Measurements from ENCODE around the gene TP73.

The TP73 gene

GRCh38 chr1:3663999-3664699, 11.8 kb downstream of the TP73 start:
- Mint-ChIP-seq H3K9me3 (no peaks in the 10 kb centered on the region), H3K4me3 (no peak overlapping the region), H3K27ac (no peak overlapping the region), H3K4me1 (ENCODE audit: low read depth) (no peaks in the 10 kb centered on the region), H3K27me3 (ENCODE audit: low read depth) (peaks cover 2% of the 10 kb centered on the region), H3K36me3 (ENCODE audit: low read depth) (no peaks in the 10 kb centered on the region)

- H3K4me1 Mint-ChIP-seq (ENCODE audit: low read depth): no peaks in the 10 kb centered on the region
- no peak overlapping the region for H3K4me3 Mint-ChIP-seq
- no peaks in the 10 kb centered on the region for H3K27me3 Mint-ChIP-seq (ENCODE audit: low read depth)
- no peak overlapping the region for H3K27ac Mint-ChIP-seq
- no peaks in the 10 kb centered on the region for H3K9me3 Mint-ChIP-seq
- no peaks in the 10 kb centered on the region for H3K36me3 Mint-ChIP-seq (ENCODE audit: low read depth)
Observed at GRCh38 chr1:3664700-3665375, 12.5 kb downstream of the TP73 start.

DNA sequence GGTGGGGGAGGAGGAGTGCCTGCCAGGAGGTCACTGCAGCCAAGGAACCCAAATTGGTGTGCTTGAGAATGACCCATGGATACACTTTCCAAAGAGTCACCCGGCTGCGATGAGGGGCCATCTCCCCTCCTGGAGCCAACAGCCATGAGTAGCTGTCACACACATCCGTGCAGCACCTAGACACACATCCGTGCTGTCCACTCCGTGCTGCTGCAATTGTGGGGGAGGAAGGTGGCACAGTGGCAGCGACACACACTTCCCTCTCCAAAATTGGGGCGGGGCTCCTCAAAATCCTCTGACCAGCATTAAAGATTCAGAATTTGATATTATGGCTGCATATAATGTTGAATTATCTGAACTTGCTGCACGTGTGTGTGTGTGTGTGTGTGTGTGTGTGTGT, 15.8 kb downstream of the TP73 start:
- no peak overlapping the region for H3K4me3 Mint-ChIP-seq
- no peaks in the 10 kb centered on the region for H3K9me3 Mint-ChIP-seq
- no peaks in the 10 kb centered on the region for H3K36me3 Mint-ChIP-seq (ENCODE audit: low read depth)
- no peaks in the 10 kb centered on the region for H3K4me1 Mint-ChIP-seq (ENCODE audit: low read depth)
- H3K27me3 Mint-ChIP-seq (ENCODE audit: low read depth): no peaks in the 10 kb centered on the region
- no peak overlapping the region for H3K27ac Mint-ChIP-seq

DNA sequence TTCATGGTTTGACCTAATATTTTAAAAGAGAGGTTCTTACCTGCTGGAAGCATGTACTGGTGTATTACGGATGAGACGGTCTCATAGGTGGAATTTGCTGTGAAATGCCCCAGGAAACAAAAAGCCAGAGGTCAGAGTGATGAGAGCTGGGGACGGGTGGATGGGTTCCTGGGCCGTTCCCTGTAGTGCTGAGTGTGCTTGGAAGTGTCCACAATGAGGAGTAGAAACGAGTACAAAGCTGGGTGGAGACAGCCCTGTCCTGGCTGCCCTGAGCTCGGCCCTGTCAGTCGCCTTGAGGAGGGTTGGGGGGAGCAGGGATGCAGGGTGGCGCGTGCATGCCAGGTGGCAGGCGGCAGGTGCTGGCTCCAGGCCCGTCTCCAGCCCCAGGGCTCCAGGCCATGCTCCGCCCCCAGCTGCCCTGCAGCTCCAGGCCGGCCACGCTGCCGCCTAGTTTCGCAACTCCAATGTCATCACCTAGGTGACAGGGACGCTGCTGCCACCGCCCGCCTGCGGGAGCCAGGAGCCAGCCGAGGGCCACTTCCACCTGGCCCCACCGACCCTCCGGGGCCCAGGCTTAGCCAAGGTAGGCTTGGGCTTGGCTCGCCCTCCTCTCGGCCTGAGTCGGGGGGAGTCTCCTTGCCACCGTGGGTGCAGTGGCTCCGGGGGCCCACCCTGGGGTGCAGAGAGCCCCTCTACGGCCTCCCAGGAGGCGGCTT, 16.4 kb downstream of the TP73 start:
- no peak overlapping the region for H3K4me3 Mint-ChIP-seq
- H3K4me1 Mint-ChIP-seq (ENCODE audit: low read depth): peaks cover 3% of the 10 kb centered on the region
- no peaks in the 10 kb centered on the region for H3K27me3 Mint-ChIP-seq (ENCODE audit: low read depth)
- H3K9me3 Mint-ChIP-seq: no peaks in the 10 kb centered on the region
- no peak overlapping the region for H3K27ac Mint-ChIP-seq
- H3K36me3 Mint-ChIP-seq (ENCODE audit: low read depth): no peaks in the 10 kb centered on the region

GRCh38 chr1:3669421-3669821, 17.1 kb downstream of the TP73 start:
- Mint-ChIP-seq H3K4me3 (no peak overlapping the region), H3K36me3 (ENCODE audit: low read depth) (no peaks in the 10 kb centered on the region)

DNA sequence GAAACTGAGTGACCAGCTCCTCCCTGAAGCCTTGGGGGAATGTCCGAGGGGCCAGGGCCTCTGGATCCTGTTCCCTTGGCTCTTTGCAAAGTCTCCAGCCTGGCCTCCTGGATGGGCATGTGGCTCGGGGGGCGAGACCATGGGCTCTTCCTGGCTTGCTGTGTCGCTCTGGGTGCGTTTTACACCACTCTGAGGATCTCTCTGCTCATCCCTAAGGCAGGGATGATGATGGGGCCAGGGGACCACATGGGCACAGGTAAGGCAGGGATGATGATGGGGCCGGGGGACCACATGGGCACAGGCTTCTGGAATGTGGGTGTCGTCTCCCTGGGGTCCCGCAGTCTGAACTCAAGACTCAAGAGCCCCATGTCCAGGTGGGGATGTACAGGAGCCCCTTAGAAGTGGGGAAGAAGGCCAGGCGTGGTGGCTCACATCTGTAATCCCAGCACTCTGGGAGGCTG, 17.7 kb downstream of the TP73 start:
- H3K36me3 Mint-ChIP-seq (ENCODE audit: low read depth): no peaks in the 10 kb centered on the region
- H3K27me3 Mint-ChIP-seq (ENCODE audit: low read depth): no peaks in the 10 kb centered on the region
- no peaks in the 10 kb centered on the region for H3K9me3 Mint-ChIP-seq
- no peak overlapping the region for H3K4me3 Mint-ChIP-seq
- no peak overlapping the region for H3K27ac Mint-ChIP-seq
- peaks cover 3% of the 10 kb centered on the region for H3K4me1 Mint-ChIP-seq (ENCODE audit: low read depth)

More at GRCh38 chr1:3669421-3669821, 17.1 kb downstream of the TP73 start:
- Mint-ChIP-seq H3K27ac (no peak overlapping the region), H3K4me1 (ENCODE audit: low read depth) (peaks cover 3% of the 10 kb centered on the region), H3K27me3 (ENCODE audit: low read depth) (no peaks in the 10 kb centered on the region), H3K9me3 (no peaks in the 10 kb centered on the region)

DNA sequence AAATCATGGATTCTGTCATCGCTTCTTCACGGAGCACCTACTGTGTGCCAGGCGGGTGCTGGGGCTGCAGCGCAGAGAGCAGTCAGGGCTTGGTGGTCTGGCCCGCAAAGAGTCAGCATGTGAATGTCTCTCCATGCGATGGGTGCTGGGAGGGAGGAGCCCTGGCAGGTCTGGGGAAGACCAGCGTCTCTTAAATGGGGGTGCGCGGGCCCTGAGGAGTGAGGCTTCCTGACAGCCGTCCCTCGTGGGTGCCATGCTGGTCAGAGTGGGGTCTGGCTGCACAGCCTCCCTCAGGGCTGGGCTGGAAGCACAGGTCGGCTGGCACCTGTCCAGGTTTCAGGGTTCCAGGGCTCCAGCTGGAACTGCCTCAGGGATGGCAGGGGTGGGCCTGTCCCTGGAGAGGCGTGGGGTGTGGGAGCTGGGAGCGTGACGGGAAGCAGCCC, 18.5 kb downstream of the TP73 start:
- Mint-ChIP-seq H3K27me3 (ENCODE audit: low read depth) (no peaks in the 10 kb centered on the region), H3K4me3 (no peak overlapping the region), H3K36me3 (ENCODE audit: low read depth) (no peaks in the 10 kb centered on the region), H3K4me1 (ENCODE audit: low read depth) (peaks cover 3% of the 10 kb centered on the region), H3K9me3 (no peaks in the 10 kb centered on the region), H3K27ac (no peak overlapping the region)

- Mint-ChIP-seq H3K27me3 (ENCODE audit: low read depth) (no peaks in the 10 kb centered on the region), H3K27ac (no peak overlapping the region), H3K9me3 (no peaks in the 10 kb centered on the region), H3K4me3 (no peak overlapping the region), H3K4me1 (ENCODE audit: low read depth) (peaks cover 3% of the 10 kb centered on the region), H3K36me3 (ENCODE audit: low read depth) (no peaks in the 10 kb centered on the region)
Observed at GRCh38 chr1:3671371-3672180, 19.3 kb downstream of the TP73 start.

DNA sequence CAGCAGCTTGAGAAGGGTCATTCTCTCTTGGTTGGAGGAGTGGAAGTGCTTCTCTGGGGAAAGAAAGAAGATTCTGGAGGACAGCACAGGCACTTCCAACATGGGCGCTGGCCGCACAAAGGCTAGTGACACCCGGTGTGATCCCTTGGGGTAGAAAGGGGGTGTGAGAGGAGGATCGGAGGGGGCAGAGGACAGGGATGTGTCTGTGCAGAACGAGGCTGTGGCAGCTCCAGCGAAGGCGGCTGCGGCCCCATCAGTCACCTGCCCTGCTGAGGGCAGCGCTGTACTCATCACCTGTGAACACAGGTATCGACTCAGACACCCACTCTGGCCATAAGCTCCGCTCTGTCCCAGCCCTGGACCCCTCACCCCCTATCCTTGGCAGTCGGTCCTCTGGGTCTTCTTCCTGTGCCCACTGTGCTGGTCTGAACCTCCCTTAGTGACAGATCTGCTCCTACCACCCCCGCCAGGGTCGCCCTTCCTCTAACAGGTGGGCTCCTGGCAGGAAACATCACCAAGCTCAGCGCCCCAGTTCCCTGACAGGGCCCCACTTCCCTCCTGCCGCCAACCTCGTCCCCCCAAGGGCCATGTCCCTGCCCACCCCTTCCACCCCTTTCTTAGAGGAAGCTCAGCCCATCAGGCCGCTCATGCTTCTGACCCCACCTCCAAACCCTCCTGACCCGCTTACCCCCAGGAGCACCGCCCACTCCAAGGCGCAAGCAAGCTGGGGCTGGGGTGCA, 20.1 kb downstream of the TP73 start:
- Mint-ChIP-seq H3K4me3 (no peak overlapping the region), H3K27ac (no peak overlapping the region), H3K36me3 (ENCODE audit: low read depth) (no peaks in the 10 kb centered on the region), H3K4me1 (ENCODE audit: low read depth) (peaks cover 3% of the 10 kb centered on the region), H3K27me3 (ENCODE audit: low read depth) (no peaks in the 10 kb centered on the region), H3K9me3 (no peaks in the 10 kb centered on the region)

GRCh38 chr1:3672971-3673361, 20.6 kb downstream of the TP73 start:
- H3K27ac Mint-ChIP-seq: no peak overlapping the region
- no peaks in the 10 kb centered on the region for H3K36me3 Mint-ChIP-seq (ENCODE audit: low read depth)
- peaks cover 3% of the 10 kb centered on the region for H3K4me1 Mint-ChIP-seq (ENCODE audit: low read depth)
- H3K4me3 Mint-ChIP-seq: no peak overlapping the region
- H3K27me3 Mint-ChIP-seq (ENCODE audit: low read depth): no peaks in the 10 kb centered on the region
- no peaks in the 10 kb centered on the region for H3K9me3 Mint-ChIP-seq

- peaks cover 3% of the 10 kb centered on the region for H3K4me1 Mint-ChIP-seq (ENCODE audit: low read depth)
- no peaks in the 10 kb centered on the region for H3K36me3 Mint-ChIP-seq (ENCODE audit: low read depth)
- no peaks in the 10 kb centered on the region for H3K27me3 Mint-ChIP-seq (ENCODE audit: low read depth)
- no peaks in the 10 kb centered on the region for H3K9me3 Mint-ChIP-seq
- H3K4me3 Mint-ChIP-seq: no peak overlapping the region
- H3K27ac Mint-ChIP-seq: no peak overlapping the region
Observed at GRCh38 chr1:3673381-3674099, 21.2 kb downstream of the TP73 start.

DNA sequence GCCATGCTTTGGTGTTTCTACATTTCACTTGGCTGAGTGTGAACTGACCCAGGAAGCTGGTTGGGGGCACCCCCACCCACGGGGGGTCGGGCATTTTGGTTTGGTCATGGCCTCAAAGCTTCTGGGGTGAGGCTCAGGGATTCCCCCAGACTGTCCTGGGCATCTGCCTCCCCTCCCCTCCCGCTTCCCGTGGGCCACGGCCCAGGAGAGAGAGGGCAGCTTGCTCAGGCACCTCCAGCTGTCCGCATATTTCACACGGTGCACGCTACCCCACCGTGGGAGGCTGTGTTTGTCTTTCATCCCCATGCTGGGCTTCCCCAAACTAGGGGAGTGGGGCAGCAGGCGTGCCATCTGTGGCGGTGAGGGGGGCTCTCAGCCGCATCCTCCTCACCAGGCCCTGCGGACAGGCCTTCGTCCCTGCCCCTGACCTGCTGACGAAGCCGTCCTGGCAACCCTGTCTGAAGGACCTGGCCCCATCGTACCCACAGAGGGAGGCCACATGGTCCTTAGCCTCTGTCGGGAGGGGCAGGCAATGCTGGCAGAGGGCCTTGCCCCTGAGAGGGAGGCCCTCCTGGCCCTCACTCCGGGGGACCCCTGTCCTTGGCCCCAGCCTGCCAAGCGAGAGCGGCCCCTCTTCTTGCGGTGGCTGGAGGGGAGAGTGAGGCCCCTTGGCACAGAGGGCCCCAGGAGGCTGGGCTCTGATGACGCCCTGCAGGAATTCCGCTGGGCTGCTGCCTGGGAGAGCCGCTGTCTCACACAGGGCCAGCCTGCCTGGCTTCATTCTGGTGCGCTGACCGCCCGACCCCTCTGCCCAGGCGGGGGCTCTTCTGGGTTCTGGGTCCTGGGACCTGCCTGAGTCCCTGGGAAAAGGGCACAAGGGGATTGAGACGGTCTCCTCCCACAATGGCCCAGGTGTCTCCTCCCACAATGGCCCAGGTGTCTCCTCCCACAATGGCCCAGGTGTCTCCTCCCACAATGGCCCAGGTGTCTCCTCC, 22.1 kb downstream of the TP73 start:
- H3K27ac Mint-ChIP-seq: no peak overlapping the region
- no peaks in the 10 kb centered on the region for H3K36me3 Mint-ChIP-seq (ENCODE audit: low read depth)
- no peaks in the 10 kb centered on the region for H3K9me3 Mint-ChIP-seq
- H3K27me3 Mint-ChIP-seq (ENCODE audit: low read depth): peaks cover 3% of the 10 kb centered on the region
- no peak overlapping the region for H3K4me3 Mint-ChIP-seq
- peaks cover 5% of the 10 kb centered on the region for H3K4me1 Mint-ChIP-seq (ENCODE audit: low read depth)

Measured in T-helper 1 cell treated with Interleukin-12 subunit alpha and Interleukin-12 subunit beta and Interleukin-4 antibody, amounts not matched to agents 30 μg/mL and 1 μg/mL, for 36 hours (primary cell).